Sigmoid colon (tissue), 7 donors: Measurements from ENCODE around the gene GPHB5. TPM values are rescaled to one million over a fixed set of nuclear protein-coding genes. Genes with fewer than 3 reads are reported as not detected.

Experiments used
- DNase-seq: peaks from one replicate; pipeline ENCODE4 v3.0.0-alpha.2; 2019
- H3K27ac ChIP-seq, 4 donors: fragments of 200-600 bp; sonication (generic); one replicate each; pipeline ENCODE4 v1.5.1; 2016 to 2019; ENCODE audit warnings: mild to moderate bottlenecking in 1 of 4
- H3K27me3 ChIP-seq, 3 donors: fragments of 200-600 bp; sonication (generic); one replicate each; pipeline ENCODE4 v1.5.1; 2019; ENCODE audit warnings: mild to moderate bottlenecking in 1 of 3
- H3K36me3 ChIP-seq, 4 donors: fragments of 200-600 bp; sonication (generic); one replicate each; pipeline ENCODE4 v1.5.1; 2016 to 2019
- H3K4me1 ChIP-seq, 4 donors: fragments of 200-600 bp; sonication (generic); one replicate each; pipeline ENCODE4 v1.5.1; 2017 to 2019
- H3K4me3 ChIP-seq, 4 donors: fragments of 200-600 bp; sonication (generic); one replicate each; pipeline ENCODE4 v1.5.1; 2017 to 2019; ENCODE audit warnings: mild to moderate bottlenecking in 2 of 4, moderate library complexity in 1 of 4
- H3K9me3 ChIP-seq, 4 donors: fragments of 200-600 bp in 3 of 4; sonication (generic) in 3 of 4; one replicate each; pipeline versions ENCODE4 v1.5.1 to v1.6.1; 2013 to 2019
- EP300 ChIP-seq, 4 donors: sonication (generic); formaldehyde crosslinking; IDR thresholded peaks; one replicate each; pipeline ENCODE4 v1.6.1; 2017; ENCODE audit warnings: antibody characterized with exemption in 4 of 4
- POLR2A ChIP-seq, 2 donors: fragments of 450-650 bp; IDR thresholded peaks; one replicate each; pipeline ENCODE4 v1.6.1; 2016; ENCODE audit warnings: antibody characterized with exemption in 2 of 2, mild to moderate bottlenecking in 2 of 2, moderate library complexity in 2 of 2
- POLR2AphosphoS5 ChIP-seq, 4 donors: sonication (generic); formaldehyde crosslinking; IDR thresholded peaks; one replicate each; pipeline ENCODE4 v1.6.1; 2017; ENCODE audit warnings: antibody characterized with exemption in 4 of 4
- WGBS, 2 donors: extraction: QIAGEN DNeasy Blood & Tissue Kit; methylation state at CpG; one replicate each; pipeline ENCODE4 v1.1.7; 2013; 5-methylcytosine and 5-hydroxymethylcytosine counted together
- intact Hi-C: fragments of 100-400 bp; cut with DNase I; formaldehyde crosslinking; loops from one replicate; pipeline ENCODE4 v1.15.1; 2023
- polyA plus RNA-seq, 3 donors: library from polyadenylated mRNA; stranded (reverse); fragments of 200-250 nt; gene quantifications; one replicate each; pipeline ENCODE4 v1.2.3, GENCODE V29; 2013
- total RNA-seq, 4 donors: library from RNA; depleted of rRNA; stranded (reverse); fragments of >200 nt; gene quantifications; one replicate each; pipeline ENCODE4 v1.1.0, GENCODE V29; 2016
- TF ChIP-seq, protein P1 (sequence below), 4 experiments: fragments of 450-650 bp in 3 of 4; fragments of 200-600 bp in 1 of 4; IDR thresholded peaks; one replicate each; pipeline ENCODE4 v1.5.1; 2016 to 2019; ENCODE audit warnings: antibody characterized with exemption in 4 of 4, mild to moderate bottlenecking in 3 of 4, moderate library complexity in 2 of 4
- donor health status: healthy with polysubstance abuse.
- donor health status: Bipolar disorder and iron deficiency.
- donor health status: healthy.

Gene GPHB5
- total and polyA plus RNA-seq, 7 donors, result not detected

DNA sequence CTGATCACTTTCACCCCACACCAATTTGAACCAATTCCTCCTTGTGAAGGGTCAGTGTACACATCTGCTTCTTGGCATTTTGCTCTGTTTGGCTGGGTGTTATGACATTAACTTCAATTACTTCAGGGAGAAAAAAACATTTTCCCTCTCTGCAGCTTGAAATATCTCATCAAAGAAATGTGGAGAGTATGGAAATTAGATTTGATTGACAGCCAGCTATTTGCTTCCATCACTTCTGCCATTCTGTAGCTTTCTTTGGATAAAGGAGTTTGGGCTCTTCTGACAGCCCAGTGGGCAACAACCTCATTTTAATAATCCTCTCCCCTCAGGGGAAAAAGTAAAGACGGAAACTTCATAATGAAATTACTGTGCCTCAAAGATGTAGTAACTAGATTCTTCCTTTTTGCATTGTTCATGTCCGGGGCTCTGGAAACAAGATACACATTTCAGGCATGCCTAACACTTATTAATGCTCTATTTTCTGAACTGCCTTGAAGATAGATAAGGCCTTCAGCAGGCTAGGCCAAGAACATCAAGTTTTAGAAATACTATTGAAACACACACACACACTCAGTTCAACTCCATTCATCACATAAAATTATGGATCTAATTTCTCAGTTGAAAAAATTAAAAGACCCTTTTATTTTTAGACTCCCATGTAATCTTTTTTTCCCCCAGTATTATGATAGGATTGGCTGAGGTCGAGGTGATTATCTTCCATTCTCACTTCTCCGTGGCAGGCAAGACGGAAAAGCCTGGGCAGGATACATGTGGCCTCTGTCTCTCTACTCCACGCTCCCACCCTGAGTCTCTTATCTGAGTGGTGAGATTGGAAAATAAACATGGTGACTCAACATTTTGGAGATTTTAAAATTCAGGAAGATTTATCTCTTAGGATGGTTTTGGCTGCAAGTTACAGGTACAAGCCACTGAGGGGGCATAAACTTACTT lies 10.3 kb upstream of the GPHB5 start:
- H3K4me3 ChIP-seq, result no peak overlapping the region
- WGBS, 2 donors, result 75 to 81% methylated on average over 6 of the region's 6 CpGs
- intact Hi-C loops, result no loop called here
- no peak overlapping the region for H3K27ac ChIP-seq
- no peak for DNase-seq
- H3K27me3 ChIP-seq, result no peaks in the 10 kb centered on the region
- no peaks in the 10 kb centered on the region for H3K9me3 ChIP-seq
- H3K4me1 ChIP-seq, result no peaks in the 10 kb centered on the region
- TF ChIP-seq, protein P1, sequence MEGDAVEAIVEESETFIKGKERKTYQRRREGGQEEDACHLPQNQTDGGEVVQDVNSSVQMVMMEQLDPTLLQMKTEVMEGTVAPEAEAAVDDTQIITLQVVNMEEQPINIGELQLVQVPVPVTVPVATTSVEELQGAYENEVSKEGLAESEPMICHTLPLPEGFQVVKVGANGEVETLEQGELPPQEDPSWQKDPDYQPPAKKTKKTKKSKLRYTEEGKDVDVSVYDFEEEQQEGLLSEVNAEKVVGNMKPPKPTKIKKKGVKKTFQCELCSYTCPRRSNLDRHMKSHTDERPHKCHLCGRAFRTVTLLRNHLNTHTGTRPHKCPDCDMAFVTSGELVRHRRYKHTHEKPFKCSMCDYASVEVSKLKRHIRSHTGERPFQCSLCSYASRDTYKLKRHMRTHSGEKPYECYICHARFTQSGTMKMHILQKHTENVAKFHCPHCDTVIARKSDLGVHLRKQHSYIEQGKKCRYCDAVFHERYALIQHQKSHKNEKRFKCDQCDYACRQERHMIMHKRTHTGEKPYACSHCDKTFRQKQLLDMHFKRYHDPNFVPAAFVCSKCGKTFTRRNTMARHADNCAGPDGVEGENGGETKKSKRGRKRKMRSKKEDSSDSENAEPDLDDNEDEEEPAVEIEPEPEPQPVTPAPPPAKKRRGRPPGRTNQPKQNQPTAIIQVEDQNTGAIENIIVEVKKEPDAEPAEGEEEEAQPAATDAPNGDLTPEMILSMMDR (IDR thresholded peaks at IDR 0.05), result no peak
- TF ChIP-seq POLR2AphosphoS5 (IDR thresholded peaks at IDR 0.05) (no peak), POLR2A (IDR thresholded peaks at IDR 0.05) (no peak), EP300 (IDR thresholded peaks at IDR 0.05) (no peak)
- H3K36me3 ChIP-seq, result no peaks in the 10 kb centered on the region

DNA sequence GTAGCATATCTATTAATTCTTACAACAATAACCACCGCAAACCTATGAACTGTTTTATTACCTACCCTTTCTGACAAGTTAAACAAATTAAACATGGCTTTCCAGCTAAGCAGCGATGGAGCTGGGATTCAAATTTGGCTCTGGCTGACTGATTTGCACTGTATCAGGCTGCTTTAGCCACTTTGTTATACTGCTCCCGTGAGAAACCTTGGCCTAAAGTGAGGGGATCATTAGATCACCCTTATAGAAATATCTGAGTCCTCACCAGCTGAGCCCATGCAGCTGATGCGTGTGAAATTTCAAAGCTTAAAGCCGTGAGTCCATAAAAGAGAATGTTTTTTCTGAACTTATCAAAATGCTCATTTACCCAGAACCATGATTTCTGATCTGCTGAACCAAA lies 8.1 kb upstream of the GPHB5 start:
- H3K4me3 ChIP-seq, result no peak overlapping the region
- H3K27ac ChIP-seq, result no peak overlapping the region
- no peaks in the 10 kb centered on the region for H3K4me1 ChIP-seq
- no peaks in the 10 kb centered on the region for H3K36me3 ChIP-seq
- no peak for TF ChIP-seq POLR2AphosphoS5 (IDR thresholded peaks at IDR 0.05)
- TF ChIP-seq POLR2A (IDR thresholded peaks at IDR 0.05), result no peak
- TF ChIP-seq, protein P1 (IDR thresholded peaks at IDR 0.05), result no peak
- H3K27me3 ChIP-seq, result no peaks in the 10 kb centered on the region
- WGBS, 2 donors, result 85 to 88% methylated on average over 5 of the region's 5 CpGs
- no peaks in the 10 kb centered on the region for H3K9me3 ChIP-seq
- no peak for DNase-seq
- intact Hi-C loops, result no loop called here

DNA sequence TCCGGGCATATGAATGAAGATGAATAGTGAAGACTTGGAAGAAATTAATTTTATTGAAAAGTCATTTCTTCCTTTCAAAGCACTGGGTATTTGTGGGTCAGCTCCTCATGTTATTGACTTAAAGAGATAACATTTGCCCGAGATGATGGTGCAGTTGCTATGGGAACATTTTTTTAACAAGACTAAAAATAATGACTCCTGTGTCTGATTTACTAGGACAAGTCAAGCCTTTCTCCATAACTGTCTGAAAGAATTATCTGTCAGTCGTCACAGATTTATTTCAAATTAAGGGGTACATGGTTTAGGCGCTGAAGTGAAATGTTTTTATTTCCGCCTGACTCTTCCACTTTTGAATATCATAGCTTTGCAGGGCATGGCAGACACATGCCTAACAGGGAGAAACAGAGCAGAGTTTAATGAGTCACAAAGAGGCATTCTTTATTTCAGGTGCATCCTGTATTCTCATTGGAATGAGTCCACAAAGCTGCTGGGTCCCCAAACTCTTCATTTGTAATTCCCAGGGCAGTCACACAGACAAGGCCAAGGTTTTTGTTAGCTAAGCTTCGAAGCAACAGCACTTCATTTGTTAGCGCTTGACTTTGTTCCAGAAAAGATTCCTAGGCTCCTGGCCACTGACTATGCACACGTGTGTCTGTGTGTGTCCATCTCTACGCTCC lies 4.3 kb upstream of the GPHB5 start:
- Histone ChIP-seq H3K4me1 (no peaks in the 10 kb centered on the region), H3K27ac (no peak overlapping the region), H3K27me3 (no peaks in the 10 kb centered on the region), H3K4me3 (no peak overlapping the region), H3K9me3 (no peaks in the 10 kb centered on the region), H3K36me3 (no peaks in the 10 kb centered on the region)
- TF ChIP-seq EP300 (IDR thresholded peaks at IDR 0.05) (no peak), POLR2A (IDR thresholded peaks at IDR 0.05) (no peak), POLR2AphosphoS5 (IDR thresholded peaks at IDR 0.05) (no peak)
- TF ChIP-seq, protein P1 (IDR thresholded peaks at IDR 0.05), result no peak
- DNase-seq, result no peak
- 59 to 68% methylated on average over 9 of the region's 9 CpGs for WGBS, 2 donors
- intact Hi-C loops, result no loop called here

DNA sequence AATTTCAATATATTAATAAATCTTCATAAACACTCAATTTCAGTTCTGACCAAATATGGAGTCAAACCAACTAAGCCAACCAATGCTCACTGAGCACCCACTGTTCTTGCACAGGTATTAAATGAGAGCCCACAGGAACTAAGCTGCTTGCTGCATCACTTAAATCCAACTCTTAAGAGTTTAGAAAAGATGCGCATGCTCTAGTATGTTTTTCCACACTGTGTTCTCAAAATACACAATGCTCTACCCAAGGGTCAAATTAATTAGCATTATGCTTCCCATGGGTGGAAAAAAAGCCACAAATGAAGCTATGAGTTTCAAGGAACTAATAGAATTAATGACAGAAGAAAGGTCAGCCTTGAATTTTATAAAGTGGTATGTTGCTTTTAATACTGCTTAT lies 3.7 kb upstream of the GPHB5 start:
- DNase-seq, result no peak
- H3K9me3 ChIP-seq, result no peaks in the 10 kb centered on the region
- H3K36me3 ChIP-seq, result no peaks in the 10 kb centered on the region
- no peak for TF ChIP-seq POLR2AphosphoS5 (IDR thresholded peaks at IDR 0.05)
- no peak for TF ChIP-seq EP300 (IDR thresholded peaks at IDR 0.05)
- TF ChIP-seq, protein P1 (IDR thresholded peaks at IDR 0.05), result no peak
- no peak for TF ChIP-seq POLR2A (IDR thresholded peaks at IDR 0.05)
- no peak overlapping the region for H3K27ac ChIP-seq
- no peaks in the 10 kb centered on the region for H3K27me3 ChIP-seq
- WGBS, 2 donors, result 92 to 94% methylated on average over 1 of the region's 1 CpG
- no peak overlapping the region for H3K4me3 ChIP-seq
- intact Hi-C loops, result no loop called here
- no peaks in the 10 kb centered on the region for H3K4me1 ChIP-seq
